ENCODE measurements around the gene GLIS1. TPM values are rescaled to one million over a fixed set of nuclear protein-coding genes. Genes with fewer than 3 reads are reported as not detected.

The GLIS1 gene
- total RNA-seq, 1 experiment from 2014 or later, result not detected

DNA sequence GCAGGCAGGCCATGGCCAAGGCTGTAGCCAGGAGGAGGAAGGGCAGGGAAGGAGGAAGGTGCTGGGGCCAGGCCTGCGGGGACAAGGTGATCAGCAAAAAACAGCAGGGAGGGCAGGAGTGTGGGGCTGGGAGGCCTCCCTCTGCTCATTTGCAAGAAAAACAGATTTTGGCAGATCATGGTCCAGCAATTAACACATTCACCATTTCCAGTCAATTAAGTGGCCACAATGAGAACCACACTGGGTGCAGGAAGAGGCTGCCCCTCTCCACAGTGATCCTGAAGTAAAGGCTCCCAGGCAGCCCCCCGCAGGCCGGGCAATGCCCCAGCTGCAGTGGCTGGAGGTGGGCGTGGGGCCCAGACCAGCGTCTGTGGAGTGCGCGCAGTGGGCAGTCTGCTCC, 225.1 kb downstream of the GLIS1 start:
- ChIA-PET POLR2A (ENCODE audit: unreplicated experiment) (no interaction called here), CTCF (no interaction called here)
- no peak overlapping the region for H3K27ac ChIP-seq
- no peaks in the 10 kb centered on the region for H3K36me3 ChIP-seq (ENCODE audit: low read depth)
- H3K4me3 ChIP-seq, result no peak overlapping the region
- no peak for TF ChIP-seq EZH2 (IDR thresholded peaks at IDR 0.05; ENCODE audit: low read depth)
- TF ChIP-seq, protein P1, sequence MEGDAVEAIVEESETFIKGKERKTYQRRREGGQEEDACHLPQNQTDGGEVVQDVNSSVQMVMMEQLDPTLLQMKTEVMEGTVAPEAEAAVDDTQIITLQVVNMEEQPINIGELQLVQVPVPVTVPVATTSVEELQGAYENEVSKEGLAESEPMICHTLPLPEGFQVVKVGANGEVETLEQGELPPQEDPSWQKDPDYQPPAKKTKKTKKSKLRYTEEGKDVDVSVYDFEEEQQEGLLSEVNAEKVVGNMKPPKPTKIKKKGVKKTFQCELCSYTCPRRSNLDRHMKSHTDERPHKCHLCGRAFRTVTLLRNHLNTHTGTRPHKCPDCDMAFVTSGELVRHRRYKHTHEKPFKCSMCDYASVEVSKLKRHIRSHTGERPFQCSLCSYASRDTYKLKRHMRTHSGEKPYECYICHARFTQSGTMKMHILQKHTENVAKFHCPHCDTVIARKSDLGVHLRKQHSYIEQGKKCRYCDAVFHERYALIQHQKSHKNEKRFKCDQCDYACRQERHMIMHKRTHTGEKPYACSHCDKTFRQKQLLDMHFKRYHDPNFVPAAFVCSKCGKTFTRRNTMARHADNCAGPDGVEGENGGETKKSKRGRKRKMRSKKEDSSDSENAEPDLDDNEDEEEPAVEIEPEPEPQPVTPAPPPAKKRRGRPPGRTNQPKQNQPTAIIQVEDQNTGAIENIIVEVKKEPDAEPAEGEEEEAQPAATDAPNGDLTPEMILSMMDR (conservative IDR thresholded peaks at IDR 0.05), result no peak
- no peaks in the 10 kb centered on the region for H3F3A ChIP-seq (ENCODE audit: insufficient read depth, low read depth)
- no peak overlapping the region for H2AFZ ChIP-seq
- no TSS peak for BruUV-seq (replicated peaks)
- H3K9me3 ChIP-seq (ENCODE audit: insufficient read depth, low read depth), result no peaks in the 10 kb centered on the region
- intact Hi-C loops (cut with micrococcal nuclease; ENCODE audit: unreplicated experiment), result no loop called here
- H3K4me1 ChIP-seq (replicated peaks; ENCODE audit: insufficient read depth), result no peaks in the 10 kb centered on the region
- DNase-seq, result no peak
- no peaks in the 10 kb centered on the region for H3K27me3 ChIP-seq (ENCODE audit: insufficient read depth, low read depth)
- H3K79me2 ChIP-seq (ENCODE audit: low read depth), result no peaks in the 10 kb centered on the region
- H3K9me2 ChIP-seq (ENCODE audit: insufficient read depth), result no peaks in the 10 kb centered on the region
- H3K4me2 ChIP-seq, result no peak overlapping the region
- H4K20me1 ChIP-seq (ENCODE audit: insufficient read depth), result no peaks in the 10 kb centered on the region

DNA sequence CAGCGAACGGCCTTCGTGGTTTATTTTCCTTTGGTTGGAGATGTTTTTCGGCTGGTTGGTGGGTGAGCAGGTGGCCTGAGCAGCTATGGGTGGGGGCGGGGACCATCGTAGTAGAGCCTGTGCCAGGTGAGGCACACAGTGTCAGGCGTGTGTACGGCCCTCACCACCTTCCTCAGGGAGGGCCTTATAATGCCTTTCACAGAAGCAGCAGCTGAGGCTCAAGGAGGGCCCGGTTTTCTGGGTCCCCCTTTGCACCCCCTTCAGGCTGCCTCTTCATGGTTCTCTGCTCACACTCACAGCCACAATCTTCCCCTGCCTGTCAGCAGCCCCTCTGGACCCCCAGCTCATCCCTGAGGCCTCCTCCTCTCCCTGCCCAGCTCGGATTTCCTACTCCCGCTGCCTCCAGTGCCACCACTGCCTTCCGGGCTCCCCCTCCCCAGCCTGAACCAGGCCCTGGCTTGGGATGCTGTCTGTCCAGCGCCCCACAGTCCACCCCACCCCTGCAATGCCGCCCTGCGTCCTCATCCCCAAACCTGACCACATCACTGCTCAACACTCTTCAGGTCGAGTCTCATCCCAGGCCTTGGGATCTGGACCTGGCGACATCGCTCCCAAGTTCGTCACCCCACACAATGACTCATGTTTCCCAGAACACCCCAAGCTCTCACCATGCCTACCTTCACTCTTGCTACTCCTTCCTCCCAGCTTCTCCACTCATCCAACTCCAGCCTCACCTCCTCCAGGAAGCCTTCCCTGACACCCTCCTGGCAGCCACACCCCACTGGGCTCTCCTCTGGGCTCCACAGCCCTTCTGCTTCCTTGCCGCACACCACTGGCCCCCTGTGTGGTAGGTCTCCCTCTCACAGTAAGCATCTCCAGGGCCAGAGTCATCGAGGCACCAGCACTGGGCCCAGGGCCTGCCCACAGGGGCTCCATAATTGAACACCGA, 225.9 kb downstream of the GLIS1 start:
- H3K9me3 ChIP-seq (ENCODE audit: insufficient read depth, low read depth), result no peaks in the 10 kb centered on the region
- TF ChIP-seq, protein P1 (conservative IDR thresholded peaks at IDR 0.05), result no peak
- no peak for TF ChIP-seq EZH2 (IDR thresholded peaks at IDR 0.05; ENCODE audit: low read depth)
- H2AFZ ChIP-seq, result no peak overlapping the region
- BruUV-seq (replicated peaks), result no TSS peak
- H3K79me2 ChIP-seq (ENCODE audit: low read depth), result no peaks in the 10 kb centered on the region
- H3K36me3 ChIP-seq (ENCODE audit: low read depth), result no peaks in the 10 kb centered on the region
- no peaks in the 10 kb centered on the region for H3K9me2 ChIP-seq (ENCODE audit: insufficient read depth)
- ChIA-PET CTCF (no interaction called here), POLR2A (ENCODE audit: unreplicated experiment) (no interaction called here)
- no peak for DNase-seq
- H3F3A ChIP-seq (ENCODE audit: insufficient read depth, low read depth), result no peaks in the 10 kb centered on the region
- H3K4me2 ChIP-seq, result no peak overlapping the region
- no peak overlapping the region for H3K27ac ChIP-seq
- H3K27me3 ChIP-seq (ENCODE audit: insufficient read depth, low read depth), result no peaks in the 10 kb centered on the region
- H4K20me1 ChIP-seq (ENCODE audit: insufficient read depth), result no peaks in the 10 kb centered on the region
- H3K4me3 ChIP-seq, result no peak overlapping the region
- intact Hi-C loops (cut with micrococcal nuclease; ENCODE audit: unreplicated experiment), result no loop called here
- H3K4me1 ChIP-seq (replicated peaks; ENCODE audit: insufficient read depth), result no peaks in the 10 kb centered on the region

DNA sequence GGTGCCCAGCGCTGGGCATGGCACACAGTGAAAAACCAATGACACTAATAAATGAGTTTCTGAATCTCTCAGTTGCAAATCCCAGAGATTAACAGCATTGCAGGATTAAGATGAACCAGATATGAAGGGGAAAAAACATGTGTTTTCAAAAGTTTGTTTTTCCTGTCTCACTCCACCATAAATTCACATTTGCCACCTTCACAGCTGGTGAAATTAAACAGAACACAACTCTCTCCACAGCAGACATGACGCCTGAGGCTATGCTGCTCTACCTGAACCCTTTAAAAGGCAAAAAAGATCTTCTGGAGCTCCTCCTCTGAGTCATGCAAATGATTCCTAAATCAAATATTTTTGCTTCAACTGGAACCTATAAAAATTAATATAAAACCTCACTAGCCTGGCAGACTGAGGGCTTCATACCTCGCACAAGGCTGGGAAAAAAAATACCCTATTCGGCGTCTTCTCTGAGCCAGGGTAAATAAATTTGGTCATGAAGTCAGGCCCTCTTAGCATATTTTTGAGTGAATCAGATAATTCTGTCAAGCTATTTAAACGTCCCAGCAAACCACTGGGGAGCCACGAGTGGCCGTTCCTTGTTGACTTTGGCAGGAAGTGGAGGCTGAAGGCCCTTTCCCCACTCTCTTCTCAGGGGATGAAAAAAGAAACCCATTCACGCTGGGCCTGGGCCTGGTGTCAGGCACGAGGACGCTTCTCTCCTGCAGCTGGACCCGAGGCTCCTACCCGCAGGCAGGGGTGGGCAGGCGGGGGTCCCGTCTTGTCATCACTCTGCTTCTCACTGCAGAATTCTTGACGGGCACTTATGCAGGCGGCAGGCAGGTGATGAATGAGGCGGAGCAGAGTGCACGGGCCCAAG, 226.8 kb downstream of the GLIS1 start:
- H3F3A ChIP-seq (ENCODE audit: insufficient read depth, low read depth), result no peaks in the 10 kb centered on the region
- H3K27me3 ChIP-seq (ENCODE audit: insufficient read depth, low read depth), result no peaks in the 10 kb centered on the region
- H3K4me2 ChIP-seq, result no peak overlapping the region
- TF ChIP-seq, protein P1 (conservative IDR thresholded peaks at IDR 0.05), result no peak
- no peak for TF ChIP-seq EZH2 (IDR thresholded peaks at IDR 0.05; ENCODE audit: low read depth)
- no peak overlapping the region for H3K27ac ChIP-seq
- H3K9me3 ChIP-seq (ENCODE audit: insufficient read depth, low read depth), result no peaks in the 10 kb centered on the region
- H3K9me2 ChIP-seq (ENCODE audit: insufficient read depth), result no peaks in the 10 kb centered on the region
- no peak overlapping the region for H2AFZ ChIP-seq
- BruUV-seq (replicated peaks), result no TSS peak
- no peak overlapping the region for H3K4me3 ChIP-seq
- no peaks in the 10 kb centered on the region for H3K79me2 ChIP-seq (ENCODE audit: low read depth)
- DNase-seq, result no peak
- intact Hi-C loops (cut with micrococcal nuclease; ENCODE audit: unreplicated experiment), result no loop called here
- no peaks in the 10 kb centered on the region for H3K36me3 ChIP-seq (ENCODE audit: low read depth)
- H3K4me1 ChIP-seq (replicated peaks; ENCODE audit: insufficient read depth), result no peaks in the 10 kb centered on the region
- ChIA-PET CTCF (no interaction called here), POLR2A (ENCODE audit: unreplicated experiment) (interaction anchor here (0.6 kb wide), 1 partner anchor 40 kb away, joined by 4 read pairs; no protein-coding TSS in a partner anchor)
- no peaks in the 10 kb centered on the region for H4K20me1 ChIP-seq (ENCODE audit: insufficient read depth)

Data from PC-9 (cell line).